OCI-LY7 (cell line): Measurements from ENCODE around the gene ZNF783. TPM values are rescaled to one million over a fixed set of nuclear protein-coding genes. Genes with fewer than 3 reads are reported as not detected.

Experiments
- BruUV-seq: library from RNA; stranded (reverse); fragments of 400-500 nt; replicated peaks from 2 replicates; lab custom pipeline; 2021; lab: Mats Ljungman, UMichigan
- CTCF ChIA-PET: fragments of 300-600 bp; sonication (Branson Sonifier 250); formaldehyde crosslinking; loops from one replicate; lab custom pipeline; 2022; ENCODE audit warnings: antibody characterized with exemption; ENCODE audit not compliant: unreplicated experiment; lab: Charles Lee
- POLR2A ChIA-PET: fragments of 300-600 bp; sonication (Branson Sonifier 250); formaldehyde crosslinking; loops from one replicate; lab custom pipeline; 2022; ENCODE audit warnings: antibody characterized with exemption; lab: Charles Lee
- DNase-seq: peaks from one replicate; pipeline ENCODE4 v3.0.0-alpha.2; 2015; ENCODE audit warnings: low spot score
- H2AFZ ChIP-seq: fragments of 200-600 bp; sonication (generic), shearing (Covaris generic); 2 replicates; pipeline ENCODE4 v1.6.1; 2014; ENCODE audit warnings: mild to moderate bottlenecking, antibody characterized with exemption, low read length, moderate library complexity
- H3K27ac ChIP-seq: fragments of 200-600 bp; sonication (generic); 2 replicates; pipeline ENCODE4 v1.5.1; 2014; ENCODE audit warnings: mixed run types, low read depth, mild to moderate bottlenecking, moderate library complexity, low read length, inconsistent platforms; ENCODE audit not compliant: poor library complexity, severe bottlenecking
- H3K36me3 ChIP-seq: fragments of 200-600 bp; sonication (generic); 2 replicates; pipeline ENCODE4 v1.6.1; 2014; ENCODE audit warnings: mild to moderate bottlenecking, antibody characterized with exemption, low read length, moderate library complexity, mixed read lengths; ENCODE audit not compliant: insufficient read depth
- H3K4me1 ChIP-seq: fragments of 200-600 bp; sonication (generic); 2 replicates; pipeline ENCODE4 v1.5.1; 2014; ENCODE audit warnings: mild to moderate bottlenecking, low read length; ENCODE audit not compliant: insufficient read depth, poor library complexity, severe bottlenecking
- H3K4me2 ChIP-seq: fragments of 200-600 bp; sonication (generic); 2 replicates; pipeline ENCODE4 v1.6.1; 2014; ENCODE audit warnings: mild to moderate bottlenecking, low read length
- H3K4me3 ChIP-seq: fragments of 200-600 bp; sonication (generic); 2 replicates; pipeline ENCODE4 v1.5.1; 2014; ENCODE audit warnings: mild to moderate bottlenecking, low read depth, low read length; ENCODE audit not compliant: poor library complexity, severe bottlenecking
- H3K79me2 ChIP-seq: fragments of 200-600 bp; sonication (generic); 2 replicates; pipeline ENCODE4 v1.6.1; 2016; ENCODE audit warnings: low read depth, mild to moderate bottlenecking, low read length, moderate library complexity, mixed read lengths; ENCODE audit not compliant: insufficient read depth
- H3K9me2 ChIP-seq: fragments of 200-600 bp; sonication (generic); 2 replicates; pipeline ENCODE4 v1.6.1; 2016; ENCODE audit warnings: mild to moderate bottlenecking, low read length, mixed read lengths; ENCODE audit not compliant: insufficient read depth
- H3K9me3 ChIP-seq: fragments of 200-600 bp; sonication (generic); 2 replicates; pipeline ENCODE4 v1.6.1; 2014; ENCODE audit warnings: mild to moderate bottlenecking, mixed run types, low read length, mixed read lengths
- H4K20me1 ChIP-seq: fragments of 200-600 bp; sonication (generic); 2 replicates; pipeline ENCODE4 v1.6.1; 2014; ENCODE audit warnings: mild to moderate bottlenecking, antibody characterized with exemption, low read length, moderate library complexity, mixed read lengths; ENCODE audit not compliant: insufficient read depth
- CTCF ChIP-seq: fragments of 200-600 bp; sonication (generic); conservative IDR thresholded peaks from 2 replicates; pipeline ENCODE4 v1.5.1; 2014; ENCODE audit warnings: mild to moderate bottlenecking, antibody characterized with exemption, low read length, moderate library complexity, mixed read lengths
- EZH2phosphoT487 ChIP-seq: fragments of 200-600 bp; sonication (generic); IDR thresholded peaks from 2 replicates; pipeline ENCODE4 v1.6.1; 2018; ENCODE audit warnings: low read depth, borderline replicate concordance, mild to moderate bottlenecking, mixed run types, antibody characterized with exemption, low read length, moderate library complexity, mixed read lengths
- intact Hi-C: fragments of 100-400 bp; cut with micrococcal nuclease; formaldehyde crosslinking; loops from one replicate; pipeline ENCODE4 v1.10.0; 2022; ENCODE audit not compliant: unreplicated experiment
- total RNA-seq, 2 experiments: library from RNA; depleted of rRNA in 1 of 2; stranded (reverse); fragments of >200 nt in 1 of 2; shearing (Covaris generic) in 1 of 2; gene quantifications; 2 replicates each; pipeline ENCODE4 v1.2.3, GENCODE V29; 2014 to 2022

ZNF783 gene
- total RNA-seq, 2 experiments from 2014 or later: 13.1 to 18.8 TPM

GRCh38 chr7:149284343-149284742 is 22.3 kb downstream of the ZNF783 start:
- DNase-seq: peak; percentile 88
- peaks cover 34% of the 10 kb centered on the region for H3K4me1 ChIP-seq
- peak overlapping the region; percentile 87 for H3K4me2 ChIP-seq
- ChIA-PET CTCF (interaction anchor here (1.2 kb wide), 1 partner anchor 26 kb away, joined by 3 read pairs; no protein-coding TSS in a partner anchor), POLR2A (interaction anchor here (1.1 to 1.7 kb wide), 3 partner anchors 9 to 24 kb away, joined by 3 to 10 read pairs (median 5); no protein-coding TSS in a partner anchor)
- H3K79me2 ChIP-seq: no peaks in the 10 kb centered on the region
- H3K4me3 ChIP-seq: peak overlapping the region; percentile 64
- H3K9me2 ChIP-seq: no peaks in the 10 kb centered on the region
- no peaks in the 10 kb centered on the region for H3K9me3 ChIP-seq
- BruUV-seq: TSS peak; percentile 49
- H3K27ac ChIP-seq: peak overlapping the region; percentile 78
- TF ChIP-seq EZH2phosphoT487: no peak
- intact Hi-C loops: no loop called here
- H3K36me3 ChIP-seq: peaks cover 4% of the 10 kb centered on the region; the same call in 1 of the 2 replicates
- H4K20me1 ChIP-seq: peaks cover 4% of the 10 kb centered on the region; the same call in 1 of the 2 replicates
- H2AFZ ChIP-seq: peak overlapping the region; percentile 37; the same call in 1 of the 2 replicates

- Histone ChIP-seq H3K79me2 (no peaks in the 10 kb centered on the region), H4K20me1 (peaks cover 4% of the 10 kb centered on the region; the same call in 1 of the 2 replicates), H2AFZ (peak overlapping the region; percentile 37; the same call in 1 of the 2 replicates), H3K9me2 (no peaks in the 10 kb centered on the region), H3K27ac (peak overlapping the region; percentile 78), H3K4me3 (peak overlapping the region; percentile 64), H3K4me2 (peak overlapping the region; percentile 87), H3K36me3 (peaks cover 4% of the 10 kb centered on the region; the same call in 1 of the 2 replicates), H3K4me1 (peaks cover 34% of the 10 kb centered on the region), H3K9me3 (no peaks in the 10 kb centered on the region)
- TF ChIP-seq EZH2phosphoT487 (no peak), CTCF (peak; percentile 61)
- intact Hi-C loops: loop anchor here (1.0 kb wide), 1 partner anchor 23 kb away; the partner anchor contains the start of gene ZNF783
- CTCF ChIA-PET: interaction anchor here (0.6 to 1.2 kb wide), 2 partner anchors 25 to 90 kb away, joined by 3 read pairs; partner anchors contain the start of gene ZNF282
- POLR2A ChIA-PET: interaction anchor here (0.6 to 1.7 kb wide), 5 partner anchors 10 to 27 kb away, joined by 3 to 10 read pairs (median 5); partner anchors contain the start of gene ZNF783
- DNase-seq: peak; percentile 97
- BruUV-seq: no TSS peak
Observed at GRCh38 chr7:149284850-149285585, 23.0 kb downstream of the ZNF783 start.

- Histone ChIP-seq H4K20me1 (peaks cover 4% of the 10 kb centered on the region; the same call in 1 of the 2 replicates), H3K79me2 (no peaks in the 10 kb centered on the region), H3K4me3 (peak overlapping the region; percentile 64), H3K36me3 (peaks cover under 1% of the 10 kb centered on the region; the same call in 1 of the 2 replicates), H3K4me2 (peak overlapping the region; percentile 87), H3K4me1 (peaks cover 34% of the 10 kb centered on the region), H3K27ac (no peak overlapping the region), H3K9me3 (no peaks in the 10 kb centered on the region), H3K9me2 (no peaks in the 10 kb centered on the region), H2AFZ (peak overlapping the region; percentile 17; the same call in 1 of the 2 replicates)
- no TSS peak for BruUV-seq
- intact Hi-C loops: loop anchor here (1.0 kb wide), 1 partner anchor 23 kb away; the partner anchor contains the start of gene ZNF783
- ChIA-PET POLR2A (interaction anchor here (0.6 to 1.7 kb wide), 4 partner anchors 11 to 28 kb away, joined by 4 to 10 read pairs (median 5); partner anchors contain the start of gene ZNF783), CTCF (interaction anchor here (0.6 kb wide), 1 partner anchor 90 kb away, joined by 3 read pairs; the partner anchor contains the start of gene ZNF282)
- no peak for TF ChIP-seq EZH2phosphoT487
- TF ChIP-seq CTCF: no peak
- DNase-seq: no peak
Observed at GRCh38 chr7:149285603-149286002, 23.6 kb downstream of the ZNF783 start.
